ENCODE data around the gene NOTCH1. TPM values are rescaled to one million over a fixed set of nuclear protein-coding genes. Genes with fewer than 3 reads are reported as not detected.

The NOTCH1 gene
- total and polyA plus RNA-seq, 3 experiments from 2014 or later = 5.1 to 79.5 (median 70.0) TPM

DNA sequence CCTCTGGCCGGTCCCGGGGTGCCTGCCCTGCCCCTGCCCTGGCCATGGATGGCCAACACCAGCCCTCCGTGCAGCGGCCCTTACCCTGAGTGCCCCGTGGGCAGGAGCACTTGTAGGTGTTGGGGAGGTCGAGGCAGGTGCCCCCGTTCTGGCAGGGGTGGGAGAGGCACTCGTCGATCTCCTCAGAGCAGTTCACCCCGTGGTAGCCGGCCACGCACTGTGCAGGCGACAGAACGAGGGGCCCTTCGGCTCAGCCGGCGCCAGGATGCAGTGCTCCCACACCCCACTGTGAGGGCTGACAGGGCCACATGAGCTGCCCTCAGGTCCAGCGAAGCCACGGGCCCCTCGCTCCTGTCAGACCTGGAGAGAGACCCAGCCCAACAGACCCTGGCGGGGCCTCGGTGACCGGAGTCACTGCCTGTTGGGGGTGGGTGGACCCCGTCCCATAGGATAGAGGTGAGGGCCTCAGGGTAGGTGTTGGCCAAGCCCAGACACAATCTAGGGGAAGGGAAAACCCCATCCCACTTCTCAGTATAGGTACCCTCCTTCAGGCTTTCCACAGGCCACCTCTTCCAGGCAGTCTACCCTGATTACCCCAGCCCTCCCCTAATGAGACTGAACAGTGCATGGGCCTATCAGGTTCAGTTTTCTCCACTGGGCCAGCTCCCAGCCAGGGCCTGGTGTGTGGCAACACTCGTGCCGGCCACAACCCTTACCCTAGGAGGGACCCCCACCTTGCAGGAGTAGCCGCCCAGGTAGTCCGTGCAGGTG lies 38.4 kb downstream of the NOTCH1 start:
- H3K4me1 ChIP-seq (ENCODE audit: insufficient read depth, low read length) = no peaks in the 10 kb centered on the region
- H3K9me3 ChIP-seq (ENCODE audit: low read length) = no peaks in the 10 kb centered on the region
- H3K36me3 Mint-ChIP-seq = peaks cover 0 to 67% (median 3%) of the 10 kb centered on the region in 3 donors
- POLR2A ChIA-PET = no interaction called here
- no peak for DNase-seq
- no peak overlapping the region for H3K27ac ChIP-seq (ENCODE audit: low read depth, low read length)
- H3K4me3 Mint-ChIP-seq = no peak overlapping the region
- no peak overlapping the region for H3K4me3 ChIP-seq (ENCODE audit: low read length)
- no peaks in the 10 kb centered on the region for H3K9me3 Mint-ChIP-seq
- CTCF ChIA-PET = no interaction called here
- no peak overlapping the region for H3K27ac Mint-ChIP-seq
- no peaks in the 10 kb centered on the region for H3K27me3 Mint-ChIP-seq
- no peaks in the 10 kb centered on the region for H3K4me1 Mint-ChIP-seq
- H3K36me3 ChIP-seq (ENCODE audit: insufficient read depth, low read length) = no peaks in the 10 kb centered on the region
- H3K27me3 ChIP-seq (ENCODE audit: insufficient read depth, low read length, poor library complexity, severe bottlenecking) = no peaks in the 10 kb centered on the region

DNA sequence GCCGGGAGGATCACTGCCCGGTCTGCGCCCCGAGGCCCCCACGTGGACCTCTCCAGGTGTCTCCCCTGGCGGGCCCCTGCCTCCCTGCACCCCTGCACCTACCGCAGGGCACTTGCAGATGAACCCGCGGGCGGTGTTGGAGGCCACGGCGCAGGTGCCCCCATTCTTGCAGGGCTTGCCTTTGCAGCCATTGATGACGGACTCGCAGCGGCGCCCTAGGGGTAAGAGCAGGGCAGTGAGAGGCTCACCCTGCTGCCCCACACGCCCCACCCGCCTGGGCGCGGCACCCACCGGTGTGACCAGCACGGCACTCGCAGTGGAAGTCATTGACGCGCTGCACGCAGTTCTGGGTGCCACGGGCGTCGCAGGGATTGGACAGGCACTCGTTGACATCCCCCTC lies 39.4 kb downstream of the NOTCH1 start:
- H3K36me3 ChIP-seq (ENCODE audit: insufficient read depth, low read length) = no peaks in the 10 kb centered on the region
- Mint-ChIP-seq H3K9me3 (no peaks in the 10 kb centered on the region), H3K27me3 (no peaks in the 10 kb centered on the region), H3K36me3 (peaks cover 0 to 67% (median 3%) of the 10 kb centered on the region in 3 donors), H3K27ac (no peak overlapping the region), H3K4me3 (no peak overlapping the region), H3K4me1 (no peaks in the 10 kb centered on the region)
- H3K27me3 ChIP-seq (ENCODE audit: insufficient read depth, low read length, poor library complexity, severe bottlenecking) = no peaks in the 10 kb centered on the region
- ChIA-PET CTCF (no interaction called here), POLR2A (no interaction called here)
- H3K4me3 ChIP-seq (ENCODE audit: low read length) = no peak overlapping the region
- DNase-seq = no peak
- no peaks in the 10 kb centered on the region for H3K4me1 ChIP-seq (ENCODE audit: insufficient read depth, low read length)
- H3K9me3 ChIP-seq (ENCODE audit: low read length) = no peaks in the 10 kb centered on the region
- no peak overlapping the region for H3K27ac ChIP-seq (ENCODE audit: low read depth, low read length)

DNA sequence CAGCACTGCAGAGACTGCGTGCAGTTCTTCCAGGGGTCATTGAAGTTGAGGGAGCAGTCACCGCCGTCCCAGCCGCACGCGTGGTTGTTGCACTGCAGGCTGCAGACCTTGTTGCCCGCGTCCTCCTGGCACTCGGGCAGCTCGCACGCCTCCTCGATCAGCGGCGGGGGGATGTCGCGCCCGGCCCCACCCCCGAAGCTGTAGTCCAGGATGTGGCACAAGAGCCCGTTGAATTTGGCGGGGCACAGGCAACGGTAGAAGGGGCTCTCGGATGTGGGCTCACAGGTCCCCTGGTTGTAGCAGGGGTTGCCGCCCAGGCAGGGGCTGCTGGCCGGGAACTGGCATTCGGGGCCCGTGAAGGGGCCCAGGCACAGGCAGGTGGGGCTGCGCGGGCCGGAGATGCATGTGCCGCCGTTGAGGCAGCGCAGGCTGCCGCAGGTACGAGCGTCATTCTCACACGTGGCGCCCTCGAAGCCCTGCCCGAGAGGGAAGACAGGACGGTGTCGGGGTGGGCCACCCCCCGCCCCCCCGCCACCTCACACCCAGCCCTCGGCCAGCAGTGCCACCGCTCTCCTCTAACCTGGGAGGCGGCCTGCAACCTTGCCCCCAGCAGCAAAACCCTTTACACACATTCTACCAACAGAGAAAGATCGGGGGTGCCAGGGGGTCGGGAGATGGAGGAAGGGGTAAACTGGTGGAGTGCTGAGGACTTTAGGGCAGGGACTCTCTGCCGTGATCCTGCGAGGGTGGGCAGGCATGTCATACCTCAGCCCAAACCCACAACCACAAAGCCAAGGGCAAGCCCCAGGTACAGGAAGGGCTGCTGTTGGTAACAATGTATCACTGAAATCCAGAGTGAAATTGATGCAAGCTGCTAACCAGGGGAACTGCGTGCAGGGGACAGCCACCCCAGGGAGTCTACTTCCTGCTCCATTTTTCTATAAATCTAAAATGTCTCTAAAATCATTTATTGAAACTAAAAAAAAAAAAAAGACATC lies 40.1 kb downstream of the NOTCH1 start:
- H3K27ac ChIP-seq (ENCODE audit: low read depth, low read length) = no peak overlapping the region
- Mint-ChIP-seq H3K27me3 (no peaks in the 10 kb centered on the region), H3K27ac (peak overlapping the region in 1 of 8 donors; percentile 54), H3K9me3 (no peaks in the 10 kb centered on the region), H3K4me1 (no peaks in the 10 kb centered on the region), H3K4me3 (no peak overlapping the region), H3K36me3 (peaks cover 0 to 65% (median 4%) of the 10 kb centered on the region in 3 donors)
- no peaks in the 10 kb centered on the region for H3K36me3 ChIP-seq (ENCODE audit: insufficient read depth, low read length)
- H3K27me3 ChIP-seq (ENCODE audit: insufficient read depth, low read length, poor library complexity, severe bottlenecking) = no peaks in the 10 kb centered on the region
- no peaks in the 10 kb centered on the region for H3K4me1 ChIP-seq (ENCODE audit: insufficient read depth, low read length)
- no peak for DNase-seq
- ChIA-PET CTCF (no interaction called here), POLR2A (no interaction called here)
- no peaks in the 10 kb centered on the region for H3K9me3 ChIP-seq (ENCODE audit: low read length)
- no peak overlapping the region for H3K4me3 ChIP-seq (ENCODE audit: low read length)

DNA sequence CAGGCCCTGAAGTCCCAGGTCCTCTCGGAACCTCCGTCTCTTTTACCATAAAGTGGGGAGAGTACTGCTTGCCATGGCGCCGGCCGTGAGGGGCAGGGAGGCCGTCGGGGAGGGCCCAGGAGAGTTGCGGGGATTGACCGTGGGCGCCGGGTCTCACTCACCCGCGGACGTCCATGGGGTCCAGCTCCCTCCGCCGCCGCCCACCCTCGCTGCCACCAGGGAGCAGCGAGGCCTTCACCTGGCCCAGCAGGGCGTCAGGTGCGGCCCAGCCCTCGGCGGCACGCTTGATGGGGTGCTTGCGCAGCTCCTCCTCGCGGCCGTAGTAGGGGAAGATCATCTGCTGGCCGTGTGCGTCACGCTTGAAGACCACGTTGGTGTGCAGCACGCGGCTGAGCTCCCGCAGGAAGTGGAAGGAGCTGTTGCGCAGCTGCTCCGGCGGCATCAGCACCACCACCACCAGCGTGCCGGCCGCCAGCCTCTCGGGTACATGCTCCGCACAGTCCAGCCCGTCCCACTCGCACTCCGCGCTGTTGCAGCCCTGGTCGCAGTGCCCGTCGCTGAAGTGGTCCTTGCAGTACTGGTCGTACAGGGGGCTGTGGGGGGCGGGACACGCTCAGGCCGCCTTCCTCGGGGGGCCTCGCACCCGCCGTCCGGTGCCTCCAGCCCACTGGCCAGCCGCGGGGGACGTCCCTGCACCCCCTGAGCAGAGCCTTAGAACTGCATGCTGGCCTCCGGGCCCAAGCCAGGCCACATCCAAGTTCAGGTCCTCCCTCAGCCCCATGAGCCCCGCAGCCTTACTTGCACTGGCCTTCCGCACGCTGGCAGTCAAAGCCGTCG lies 41.1 kb downstream of the NOTCH1 start:
- ChIA-PET POLR2A (no interaction called here), CTCF (no interaction called here)
- peaks cover 0 to 73% (median 4%) of the 10 kb centered on the region in 3 donors for H3K36me3 Mint-ChIP-seq
- Histone ChIP-seq H3K4me3 (ENCODE audit: low read length) (no peak overlapping the region), H3K9me3 (ENCODE audit: low read length) (no peaks in the 10 kb centered on the region), H3K4me1 (ENCODE audit: insufficient read depth, low read length) (no peaks in the 10 kb centered on the region), H3K27me3 (ENCODE audit: insufficient read depth, low read length, poor library complexity, severe bottlenecking) (no peaks in the 10 kb centered on the region), H3K36me3 (ENCODE audit: insufficient read depth, low read length) (no peaks in the 10 kb centered on the region), H3K27ac (ENCODE audit: low read depth, low read length) (no peak overlapping the region)
- H3K9me3 Mint-ChIP-seq = no peaks in the 10 kb centered on the region
- H3K27ac Mint-ChIP-seq = no peak overlapping the region
- H3K4me1 Mint-ChIP-seq = no peaks in the 10 kb centered on the region
- H3K27me3 Mint-ChIP-seq = no peaks in the 10 kb centered on the region
- no peak overlapping the region for H3K4me3 Mint-ChIP-seq
- DNase-seq = no peak

DNA sequence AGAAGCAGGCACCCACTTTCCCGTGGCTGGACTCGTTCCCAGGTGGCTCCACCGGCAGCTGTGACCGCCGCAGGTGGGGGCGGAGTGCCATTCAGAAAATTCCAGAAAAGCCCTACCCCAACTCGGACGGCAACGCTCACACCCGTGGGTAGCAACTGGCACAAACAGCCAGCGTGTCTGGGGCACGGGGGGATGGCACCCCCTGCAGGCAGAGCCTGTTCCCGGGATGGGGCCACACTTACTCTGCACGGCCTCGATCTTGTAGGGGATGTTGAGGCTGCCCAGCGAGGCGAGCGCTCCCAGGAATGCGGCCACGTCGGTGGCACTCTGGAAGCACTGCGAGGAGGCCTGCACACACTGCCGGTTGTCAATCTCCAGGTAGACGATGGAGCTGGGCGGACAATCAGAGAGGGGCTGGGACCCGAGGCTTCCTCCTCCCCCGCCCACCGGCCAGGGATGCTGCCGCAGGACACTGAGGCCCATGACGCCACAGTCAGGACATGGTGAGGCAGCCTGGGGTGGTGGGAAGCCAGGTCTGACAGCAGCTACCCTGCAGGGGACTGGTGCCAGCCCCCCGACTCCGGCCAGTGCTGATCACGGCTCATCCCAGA lies 42.8 kb downstream of the NOTCH1 start:
- Histone ChIP-seq H3K9me3 (ENCODE audit: low read length) (no peaks in the 10 kb centered on the region), H3K4me3 (ENCODE audit: low read length) (no peak overlapping the region), H3K4me1 (ENCODE audit: insufficient read depth, low read length) (no peaks in the 10 kb centered on the region), H3K36me3 (ENCODE audit: insufficient read depth, low read length) (peaks cover 6% of the 10 kb centered on the region), H3K27me3 (ENCODE audit: insufficient read depth, low read length, poor library complexity, severe bottlenecking) (no peaks in the 10 kb centered on the region), H3K27ac (ENCODE audit: low read depth, low read length) (no peak overlapping the region)
- ChIA-PET POLR2A (no interaction called here), CTCF (interaction anchor here (1.0 kb wide), 1 partner anchor 15 kb away, joined by 5 read pairs; no protein-coding TSS in a partner anchor)
- H3K9me3 Mint-ChIP-seq = no peaks in the 10 kb centered on the region
- H3K4me1 Mint-ChIP-seq = no peaks in the 10 kb centered on the region
- DNase-seq = no peak
- no peak overlapping the region for H3K27ac Mint-ChIP-seq
- no peak overlapping the region for H3K4me3 Mint-ChIP-seq
- peaks cover 0 to 77% (median 4%) of the 10 kb centered on the region in 3 donors for H3K36me3 Mint-ChIP-seq
- H3K27me3 Mint-ChIP-seq = no peaks in the 10 kb centered on the region

DNA sequence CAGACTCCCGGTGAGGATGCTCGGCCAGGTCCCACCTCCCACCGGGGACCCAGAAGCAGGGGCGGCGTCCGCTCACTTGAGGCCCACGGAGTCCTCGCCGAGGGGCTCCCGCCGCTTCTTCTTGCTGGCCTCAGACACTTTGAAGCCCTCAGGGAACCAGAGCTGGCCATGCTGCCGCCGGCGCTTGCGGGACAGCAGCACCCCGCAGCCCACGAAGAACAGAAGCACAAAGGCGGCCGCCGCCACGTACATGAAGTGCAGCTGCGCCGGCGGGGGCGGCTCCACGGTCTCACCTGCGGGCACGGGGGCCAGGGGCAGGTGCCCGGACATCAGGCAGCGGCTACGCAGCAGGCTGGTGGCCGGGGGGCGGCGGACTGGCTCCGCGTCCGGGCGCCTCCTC lies 43.7 kb downstream of the NOTCH1 start:
- Mint-ChIP-seq H3K9me3 (no peaks in the 10 kb centered on the region), H3K36me3 (peaks cover 0 to 77% (median 4%) of the 10 kb centered on the region in 3 donors), H3K4me3 (no peak overlapping the region), H3K27ac (no peak overlapping the region), H3K27me3 (no peaks in the 10 kb centered on the region), H3K4me1 (no peaks in the 10 kb centered on the region)
- CTCF ChIA-PET = interaction anchor here (1.0 kb wide), 1 partner anchor 14 kb away, joined by 5 read pairs; no protein-coding TSS in a partner anchor
- H3K27ac ChIP-seq (ENCODE audit: low read depth, low read length) = no peak overlapping the region
- H3K27me3 ChIP-seq (ENCODE audit: insufficient read depth, low read length, poor library complexity, severe bottlenecking) = no peaks in the 10 kb centered on the region
- POLR2A ChIA-PET = no interaction called here
- no peaks in the 10 kb centered on the region for H3K4me1 ChIP-seq (ENCODE audit: insufficient read depth, low read length)
- no peak for DNase-seq
- H3K36me3 ChIP-seq (ENCODE audit: insufficient read depth, low read length) = peaks cover 10% of the 10 kb centered on the region
- H3K9me3 ChIP-seq (ENCODE audit: low read length) = no peaks in the 10 kb centered on the region
- H3K4me3 ChIP-seq (ENCODE audit: low read length) = no peak overlapping the region

DNA sequence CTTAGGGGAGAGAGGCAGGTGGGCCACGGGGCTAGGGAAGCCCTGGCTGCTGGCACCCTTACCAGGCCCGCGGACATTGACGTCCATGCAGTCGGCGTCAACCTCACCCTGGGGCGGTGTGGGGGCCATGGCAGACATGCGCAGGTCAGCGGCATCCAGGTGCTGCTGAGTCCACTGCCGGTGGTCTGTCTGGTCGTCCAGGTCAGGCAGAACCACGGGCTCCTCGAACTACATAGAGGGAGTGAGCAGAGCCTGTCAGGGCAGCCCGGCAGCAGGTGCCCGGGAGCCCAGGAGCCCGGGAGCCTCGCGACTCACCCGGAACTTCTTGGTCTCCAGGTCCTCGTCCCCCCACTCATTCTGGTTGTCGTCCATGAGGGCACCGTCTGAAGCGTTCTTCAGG lies 44.2 kb downstream of the NOTCH1 start:
- ChIA-PET POLR2A (no interaction called here), CTCF (no interaction called here)
- DNase-seq = no peak
- no peak overlapping the region for H3K27ac ChIP-seq (ENCODE audit: low read depth, low read length)
- H3K27me3 ChIP-seq (ENCODE audit: insufficient read depth, low read length, poor library complexity, severe bottlenecking) = no peaks in the 10 kb centered on the region
- H3K27ac Mint-ChIP-seq = no peak overlapping the region
- H3K4me3 Mint-ChIP-seq = no peak overlapping the region
- no peaks in the 10 kb centered on the region for H3K27me3 Mint-ChIP-seq
- H3K36me3 Mint-ChIP-seq = peaks cover 0 to 75% (median 4%) of the 10 kb centered on the region in 3 donors
- no peaks in the 10 kb centered on the region for H3K9me3 ChIP-seq (ENCODE audit: low read length)
- H3K4me1 ChIP-seq (ENCODE audit: insufficient read depth, low read length) = no peaks in the 10 kb centered on the region
- H3K9me3 Mint-ChIP-seq = no peaks in the 10 kb centered on the region
- H3K36me3 ChIP-seq (ENCODE audit: insufficient read depth, low read length) = peaks cover 10% of the 10 kb centered on the region
- no peak overlapping the region for H3K4me3 ChIP-seq (ENCODE audit: low read length)
- H3K4me1 Mint-ChIP-seq = no peaks in the 10 kb centered on the region

Measured in CD8-positive, alpha-beta memory T cell (primary cell).